Measurements from ENCODE around the gene BAIAP3.

DNA sequence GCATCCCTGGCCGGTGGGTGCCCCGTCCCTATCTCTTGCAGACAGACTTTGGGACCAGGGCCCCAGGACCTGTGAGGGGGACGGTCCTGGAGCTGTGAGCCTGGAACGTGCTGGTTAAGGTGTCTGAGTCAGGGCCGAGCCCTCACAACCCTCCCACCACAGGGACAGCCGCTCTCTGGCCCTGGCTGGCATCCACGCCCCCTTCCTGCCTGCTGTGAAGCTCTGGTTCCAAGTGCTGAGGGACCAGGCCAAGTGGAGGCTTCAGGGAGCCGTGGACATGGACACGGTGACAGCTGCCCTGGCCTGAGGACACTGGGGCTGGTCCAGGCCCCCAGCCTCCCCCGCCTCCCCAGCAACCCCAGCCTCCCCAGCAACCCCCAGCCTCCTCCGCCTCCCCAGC is 11.6 kb downstream of the BAIAP3 start:
- no peak for TF ChIP-seq MAFK (IDR thresholded peaks at IDR 0.05; ENCODE audit: low read depth, low read length)
- TF ChIP-seq, protein P1, sequence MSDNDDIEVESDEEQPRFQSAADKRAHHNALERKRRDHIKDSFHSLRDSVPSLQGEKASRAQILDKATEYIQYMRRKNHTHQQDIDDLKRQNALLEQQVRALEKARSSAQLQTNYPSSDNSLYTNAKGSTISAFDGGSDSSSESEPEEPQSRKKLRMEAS (IDR thresholded peaks at IDR 0.05), result no peak
- no peak for TF ChIP-seq EP300 (IDR thresholded peaks at IDR 0.05; ENCODE audit: borderline replicate concordance in 1 of 2, low read depth in 2 of 2, low read length in 2 of 2)
- no peak for TF ChIP-seq ZNF274 (IDR thresholded peaks at IDR 0.05; ENCODE audit: borderline replicate concordance, extremely low read depth, low read length)
